Occipital lobe (tissue), 2 donors: ENCODE measurements around the gene PTPN14. TPM values are rescaled to one million over a fixed set of nuclear protein-coding genes. Genes with fewer than 3 reads are reported as not detected.
A peak's percentile ranks its signal among the peaks of the same experiment; 100 is the strongest.

Experiments
- DNase-seq: peaks from one replicate; lab custom pipeline; 2025; lab: John Stamatoyannopoulos, UW
- total RNA-seq: library from RNA; depleted of rRNA; stranded (reverse); fragments of >200 nt; gene quantifications from one replicate; pipeline ENCODE4 v1.2.3, GENCODE V29; 2014

Gene PTPN14
- total RNA-seq, 1 donor from 2014 or later, result 2.7 TPM

- DNase-seq, result no peak
Observed at GRCh38 chr1:214317300-214317699, 234.1 kb downstream of the PTPN14 start.

DNA sequence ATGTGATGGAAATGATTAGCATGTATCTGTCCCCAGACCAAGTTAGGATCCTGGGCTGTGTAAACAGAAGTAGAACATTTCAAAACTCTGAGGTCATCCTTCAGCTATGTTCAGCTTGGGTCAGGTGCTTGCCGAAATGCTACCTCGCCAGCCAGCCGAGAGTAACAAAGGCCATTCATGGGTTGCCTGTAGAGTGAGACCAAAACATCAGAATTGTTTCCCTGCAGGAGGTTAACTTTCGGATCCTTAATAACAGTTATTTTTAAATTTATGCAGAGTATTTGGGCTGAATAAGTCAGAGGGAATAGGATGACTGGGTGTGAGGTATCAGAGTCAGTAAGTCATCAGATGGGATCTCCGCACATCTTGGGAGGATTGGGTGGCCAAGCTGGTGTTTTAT is 234.8 kb downstream of the PTPN14 start:
- DNase-seq, result no peak

GRCh38 chr1:214314178-214314843 is 237.1 kb downstream of the PTPN14 start:
- DNase-seq, result no peak

DNA sequence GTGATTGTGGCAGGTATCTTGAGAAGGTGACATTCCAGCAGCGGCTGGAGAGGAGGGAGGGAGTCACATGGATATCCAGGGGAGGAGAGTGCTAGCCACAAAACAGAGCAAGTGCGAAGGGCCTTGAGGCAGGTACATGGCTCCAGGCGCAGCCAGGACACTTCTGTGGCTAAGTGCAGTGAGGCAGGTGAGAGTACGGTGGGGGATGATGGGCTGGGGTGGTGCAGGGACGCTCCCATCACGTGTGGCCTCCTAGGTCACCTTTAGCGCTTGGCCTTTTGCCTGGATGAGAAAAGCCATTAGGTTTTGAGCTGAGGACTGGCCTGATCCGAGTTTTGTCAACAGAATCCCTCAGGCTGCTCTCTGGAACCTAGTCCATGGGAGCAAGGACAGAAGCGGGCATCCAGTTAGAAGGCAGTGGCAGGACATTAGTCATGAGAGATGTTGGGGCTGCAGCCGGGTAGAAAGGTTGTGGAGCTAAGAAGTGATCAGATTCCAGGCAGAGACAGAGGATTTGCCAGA is 238.8 kb downstream of the PTPN14 start:
- DNase-seq, result no peak

GRCh38 chr1:214310777-214311690 is 240.4 kb downstream of the PTPN14 start:
- no peak for DNase-seq

- no peak for DNase-seq
Observed at GRCh38 chr1:214310010-214310409, 241.4 kb downstream of the PTPN14 start.

GRCh38 chr1:214306269-214306668 is 245.1 kb downstream of the PTPN14 start:
- no peak for DNase-seq

DNA sequence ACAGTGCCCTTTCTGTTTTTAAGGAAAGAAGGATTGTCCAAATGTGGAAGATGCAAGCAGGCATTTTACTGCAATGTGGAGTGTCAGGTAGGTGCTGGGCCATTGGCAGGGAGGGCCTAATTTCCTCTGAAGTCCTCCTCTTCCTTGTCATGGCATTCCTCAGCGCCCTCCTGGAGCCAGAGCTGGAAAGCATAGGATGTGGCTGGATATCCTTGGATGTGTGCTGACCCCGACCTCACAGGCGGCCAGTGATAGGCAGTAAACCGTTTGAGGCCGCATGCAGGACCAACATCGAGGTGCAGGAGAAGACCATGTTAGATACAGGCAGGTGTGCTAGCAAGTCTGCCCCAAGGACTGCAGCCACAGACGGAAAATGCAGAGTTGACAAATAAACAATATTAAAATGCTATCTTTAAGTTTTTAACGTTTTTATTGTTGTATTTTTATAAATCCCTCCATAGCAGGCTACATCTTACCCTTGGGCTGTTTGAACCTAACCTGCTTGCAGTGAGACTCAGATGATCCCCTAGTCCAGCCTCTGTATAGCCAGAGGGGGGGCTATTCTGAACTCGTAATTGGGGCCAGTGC is 246.1 kb downstream of the PTPN14 start:
- DNase-seq, result no peak

- peak; percentile 24 for DNase-seq
Observed at GRCh38 chr1:214303141-214303930, 248.1 kb downstream of the PTPN14 start.

DNA sequence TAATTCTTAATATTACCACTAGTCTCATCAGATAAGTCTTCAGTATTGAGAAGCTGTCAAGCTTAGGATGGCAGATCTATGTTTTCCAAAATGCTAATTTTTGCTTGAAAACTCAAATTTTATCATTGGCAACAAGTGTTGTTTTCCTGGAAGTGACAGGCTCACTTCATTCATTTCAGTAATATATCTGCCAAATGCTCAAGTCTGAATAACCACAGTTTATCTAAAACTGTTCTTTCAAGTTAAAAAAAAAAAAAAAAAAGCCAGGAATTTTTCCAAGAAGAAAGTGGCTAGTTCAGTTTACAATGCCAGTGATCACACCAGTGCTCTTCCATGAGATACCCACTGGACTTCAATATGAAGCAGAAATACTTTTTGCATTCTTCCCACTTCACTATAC is 249.9 kb downstream of the PTPN14 start:
- DNase-seq, result no peak

GRCh38 chr1:214300149-214300780 is 251.1 kb downstream of the PTPN14 start:
- no peak for DNase-seq

Other genes starting within 250 kb of the PTPN14 start
- 15.6 TPM for gene CENPF, start 51.6 kb upstream of the PTPN14 start, total RNA-seq